CD4-positive, alpha-beta T cell (primary cell): Measurements from ENCODE around the gene UNC45A. TPM values are rescaled to one million over a fixed set of nuclear protein-coding genes. Genes with fewer than 3 reads are reported as not detected.

Source experiments
- ATAC-seq: fragments of 200-7000 bp; cut with Tn5 transposase; one replicate; pipeline ENCODE4 v1.10.0; 2022; ENCODE audit warnings: mild to moderate bottlenecking; ENCODE audit not compliant: poor library complexity
- CTCF ChIA-PET: fragments of 350-600 bp; sonication (Branson Sonifier 250); formaldehyde crosslinking; loops from one replicate; lab custom pipeline; 2021; ENCODE audit warnings: antibody characterized with exemption, inconsistent platforms; lab: Charles Lee
- POLR2A ChIA-PET: fragments of 350-600 bp; sonication (Branson Sonifier 250); formaldehyde crosslinking; loops from one replicate; lab custom pipeline; 2021; ENCODE audit warnings: antibody characterized with exemption, inconsistent platforms; lab: Charles Lee
- DNase-seq, 14 experiments: peaks; one replicate each; pipeline ENCODE4 v3.0.0-alpha.2; 2013 to 2020; ENCODE audit warnings: mixed read lengths in 2 of 14
- H3K27ac ChIP-seq, 2 donors: one replicate each; pipeline versions ENCODE4 v1.5.1 to v1.7.0; 2013; ENCODE audit warnings: low read length in 2 of 2, low read depth in 1 of 2, mild to moderate bottlenecking in 1 of 2
- H3K27me3 ChIP-seq, 2 experiments: 1 replicate in 1 of 2; 2 replicates in 1 of 2; pipeline versions ENCODE4 v1.6.1 to v1.7.0; 2013; ENCODE audit warnings: low read length in 2 of 2, control low read depth in 1 of 2, mild to moderate bottlenecking in 1 of 2, moderate library complexity in 1 of 2; ENCODE audit not compliant: insufficient read depth in 2 of 2, control insufficient read depth in 1 of 2
- H3K36me3 ChIP-seq: one replicate; pipeline ENCODE4 v1.6.1; 2013; ENCODE audit warnings: low read length, control low read depth; ENCODE audit not compliant: insufficient read depth
- H3K4me1 ChIP-seq: one replicate; pipeline ENCODE4 v1.6.1; 2013; ENCODE audit warnings: low read length, control low read depth; ENCODE audit not compliant: insufficient read depth
- H3K4me3 ChIP-seq: one replicate; pipeline ENCODE4 v1.5.1; 2013; ENCODE audit warnings: mild to moderate bottlenecking, low read length, moderate library complexity
- H3K9me3 ChIP-seq, 2 experiments: 1 replicate in 1 of 2; 2 replicates in 1 of 2; pipeline versions ENCODE4 v1.6.1 to v1.7.0; 2013; ENCODE audit warnings: low read length in 2 of 2, mild to moderate bottlenecking in 2 of 2, control low read depth in 1 of 2, moderate library complexity in 1 of 2; ENCODE audit not compliant: control insufficient read depth in 1 of 2, insufficient read depth in 1 of 2
- H3K27ac Mint-ChIP-seq: one replicate; pipeline ENCODE4 v1.8.0; 2020; ENCODE audit warnings: mixed read lengths
- H3K27me3 Mint-ChIP-seq: one replicate; pipeline ENCODE4 v1.8.0; 2021; ENCODE audit warnings: mixed read lengths
- H3K36me3 Mint-ChIP-seq: one replicate; pipeline ENCODE4 v1.8.0; 2021; ENCODE audit warnings: low read depth, mixed read lengths
- H3K4me1 Mint-ChIP-seq: one replicate; pipeline ENCODE4 v1.8.0; 2021; ENCODE audit warnings: low read depth, mixed read lengths
- H3K4me3 Mint-ChIP-seq: one replicate; pipeline ENCODE4 v1.8.0; 2020; ENCODE audit warnings: mild to moderate bottlenecking, mixed read lengths
- H3K9me3 Mint-ChIP-seq: one replicate; pipeline ENCODE4 v1.8.0; 2020; ENCODE audit warnings: mixed read lengths
- CTCF ChIP-seq: fragments of 200-600 bp; IDR thresholded peaks from one replicate; pipeline ENCODE4 v1.8.0; 2022; ENCODE audit warnings: antibody characterized with exemption, mild to moderate bottlenecking
- intact Hi-C, 2 experiments: fragments of 100-400 bp; cut with DNase I in 1 of 2; cut with micrococcal nuclease in 1 of 2; formaldehyde crosslinking; loops; one replicate each; pipeline versions ENCODE4 v1.15.1 to v1.9.0; 2023 to 2025; cut with DNase I, micrococcal nuclease
- total RNA-seq, 174 experiments: library from RNA in 2 of 174; stranded (reverse) in 2 of 174; gene quantifications; one replicate each; pipeline ENCODE4 v1.2.3 and lab custom pipeline; 2021 to 2026

Gene UNC45A
- total RNA-seq, 2 experiments from 2014 or later = 17.6 to 18.9 TPM

GRCh38 chr15:90889736-90890456, 45.2 kb upstream of the UNC45A start:
- peaks cover 0 to 5% of the 10 kb centered on the region in 2 experiments for H3K27me3 ChIP-seq
- intact Hi-C loops = loop anchor here (5.0 to 10.0 kb wide), 3 partner anchors 73 to 568 kb away; no protein-coding TSS in a partner anchor
- no peak for TF ChIP-seq CTCF
- peaks cover 12% of the 10 kb centered on the region for H3K4me1 ChIP-seq
- ChIA-PET POLR2A (no interaction called here), CTCF (no interaction called here)
- Mint-ChIP-seq H3K9me3 (no peaks in the 10 kb centered on the region), H3K36me3 (no peaks in the 10 kb centered on the region), H3K4me1 (peaks cover 11% of the 10 kb centered on the region), H3K27ac (no peak overlapping the region), H3K4me3 (no peak overlapping the region), H3K27me3 (peaks cover 12% of the 10 kb centered on the region)
- H3K27ac ChIP-seq = no peak overlapping the region
- ATAC-seq (no peak), DNase-seq (no peak)
- H3K36me3 ChIP-seq = no peaks in the 10 kb centered on the region
- peaks cover 0 to 4% of the 10 kb centered on the region in 2 experiments for H3K9me3 ChIP-seq
- H3K4me3 ChIP-seq = no peak overlapping the region

- H3K27ac ChIP-seq = no peak overlapping the region
- H3K9me3 Mint-ChIP-seq = no peaks in the 10 kb centered on the region
- H3K4me3 ChIP-seq = no peak overlapping the region
- CTCF ChIA-PET = no interaction called here
- no peaks in the 10 kb centered on the region for H3K36me3 Mint-ChIP-seq
- POLR2A ChIA-PET = no interaction called here
- no peak overlapping the region for H3K4me3 Mint-ChIP-seq
- no peaks in the 10 kb centered on the region for H3K27me3 ChIP-seq
- peaks cover 5% of the 10 kb centered on the region for H3K4me1 Mint-ChIP-seq
- no peak for DNase-seq
- no peaks in the 10 kb centered on the region for H3K36me3 ChIP-seq
- peaks cover 4% of the 10 kb centered on the region for H3K27me3 Mint-ChIP-seq
- ATAC-seq = no peak
- H3K9me3 ChIP-seq = no peaks in the 10 kb centered on the region
- no peak overlapping the region for H3K27ac Mint-ChIP-seq
- intact Hi-C loops = no loop called here
- TF ChIP-seq CTCF = no peak
- peaks cover 3% of the 10 kb centered on the region for H3K4me1 ChIP-seq
These were observed 44.2 kb upstream of the UNC45A start for GRCh38 chr15:90890839-90891238.

DNA sequence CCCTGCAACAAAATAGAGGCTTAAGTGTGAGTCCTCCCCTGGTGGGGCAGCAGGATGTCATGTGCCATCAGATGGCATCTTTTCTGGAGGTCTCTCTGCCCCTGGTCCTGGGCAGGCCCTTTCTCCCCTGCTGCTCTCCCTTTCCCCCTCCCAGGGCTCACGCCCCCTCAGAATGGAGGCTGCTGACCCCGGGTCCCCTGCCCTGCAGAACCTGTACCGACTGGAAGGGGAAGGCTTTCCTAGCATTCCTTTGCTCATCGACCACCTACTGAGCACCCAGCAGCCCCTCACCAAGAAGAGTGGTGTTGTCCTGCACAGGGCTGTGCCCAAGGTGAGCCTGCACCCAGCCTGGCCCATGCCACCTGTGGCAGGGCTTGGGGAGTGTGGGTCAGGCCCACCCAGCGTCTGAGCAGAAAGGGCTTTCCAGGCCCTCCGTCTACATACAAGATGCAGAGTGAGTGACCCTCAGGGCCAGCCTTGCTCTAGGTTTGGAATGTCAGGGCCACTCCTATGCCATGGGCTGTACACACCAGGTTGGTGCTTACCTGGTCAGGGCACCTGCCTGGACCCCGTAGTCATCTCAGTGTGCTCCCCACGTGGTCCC, 43.6 kb upstream of the UNC45A start:
- H3K36me3 Mint-ChIP-seq = no peaks in the 10 kb centered on the region
- H3K36me3 ChIP-seq = no peaks in the 10 kb centered on the region
- no peaks in the 10 kb centered on the region for H3K9me3 Mint-ChIP-seq
- no peak overlapping the region for H3K4me3 Mint-ChIP-seq
- no peaks in the 10 kb centered on the region for H3K4me1 Mint-ChIP-seq
- H3K9me3 ChIP-seq = no peaks in the 10 kb centered on the region
- DNase-seq = no peak
- no peak for ATAC-seq
- H3K27ac Mint-ChIP-seq = no peak overlapping the region
- intact Hi-C loops = no loop called here
- H3K27ac ChIP-seq = no peak overlapping the region
- POLR2A ChIA-PET = no interaction called here
- no peak for TF ChIP-seq CTCF
- no peaks in the 10 kb centered on the region for H3K4me1 ChIP-seq
- H3K4me3 ChIP-seq = no peak overlapping the region
- CTCF ChIA-PET = no interaction called here
- no peaks in the 10 kb centered on the region for H3K27me3 ChIP-seq
- no peaks in the 10 kb centered on the region for H3K27me3 Mint-ChIP-seq
